HCT116 (cell line): Measurements from ENCODE around the gene PIEZO2. TPM values are rescaled to one million over a fixed set of nuclear protein-coding genes. Genes with fewer than 3 reads are reported as not detected.

Experiments
- ATAC-seq: fragments of 200-7000 bp; cut with Tn5 transposase; 2 replicates; pipeline ENCODE4 v1.9.1; 2020; ENCODE audit warnings: mild to moderate bottlenecking, moderate library complexity
- BruUV-seq: library from RNA; stranded (reverse); fragments of 400-500 nt; replicated peaks from 2 replicates; lab custom pipeline; 2021; lab: Mats Ljungman, UMichigan
- CTCF ChIA-PET: fragments of 300-600 bp; sonication (Branson Sonifier 250); formaldehyde crosslinking; loops from one replicate; lab custom pipeline; 2021; ENCODE audit warnings: antibody characterized with exemption; lab: Charles Lee
- POLR2A ChIA-PET: fragments of 300-600, 350-600 bp; sonication (Branson Sonifier 250); formaldehyde crosslinking; loops from one replicate; lab custom pipeline; 2021; ENCODE audit warnings: antibody characterized with exemption; lab: Charles Lee
- RAD21 ChIA-PET, 2 experiments: fragments of 300-600 bp; sonication (Branson Sonifier 250); formaldehyde crosslinking; loops; one replicate each; lab custom pipeline; 2023; ENCODE audit warnings: low total read pairs in 2 of 2; ENCODE audit not compliant: uncharacterized antibody in 2 of 2, unreplicated experiment in 2 of 2, low non-redundant PET in 1 of 2; lab: Charles Lee
- DNase-seq: peaks from one replicate; pipeline ENCODE4 v3.0.0-alpha.2; 2010; ENCODE audit warnings: low read depth, low spot score
- H2AFZ ChIP-seq: fragments of 200-600 bp; shearing (Covaris generic), sonication (generic); 2 replicates; pipeline ENCODE4 v1.6.1; 2017; ENCODE audit warnings: low read depth, mixed run types, mixed read lengths, antibody characterized with exemption, low read length; ENCODE audit not compliant: poor library complexity, severe bottlenecking
- H3K27ac ChIP-seq: 2 replicates; pipeline ENCODE4 v1.5.1; 2012; ENCODE audit warnings: low read depth, low read length
- H3K27me3 ChIP-seq: fragments of 200-600 bp; sonication (generic); 2 replicates; pipeline ENCODE4 v1.6.1; 2016; ENCODE audit warnings: mixed run types, low read length, mixed read lengths; ENCODE audit not compliant: insufficient read depth
- H3K36me3 ChIP-seq, 2 experiments: fragments of 200-500 bp in 1 of 2; fragments of 200-600 bp in 1 of 2; sonication (Bioruptor generic) in 1 of 2; sonication (generic) in 1 of 2; 2 replicates each; pipeline versions ENCODE4 v1.5.1 to v1.6.1; 2014 to 2016; ENCODE audit warnings: low read length in 2 of 2, inconsistent platforms in 1 of 2, mixed read lengths in 1 of 2, mixed run types in 1 of 2; ENCODE audit not compliant: insufficient read depth in 2 of 2, control insufficient read depth in 1 of 2
- H3K4me1 ChIP-seq, 2 experiments: fragments of 200-600 bp in 1 of 2; sonication (generic) in 1 of 2; 2 replicates each; pipeline versions ENCODE4 v1.5.1 to v1.6.1; 2012 to 2017; ENCODE audit warnings: low read length in 2 of 2, inconsistent platforms in 1 of 2, mild to moderate bottlenecking in 1 of 2, mixed read lengths in 1 of 2, mixed run types in 1 of 2, moderate library complexity in 1 of 2; ENCODE audit not compliant: insufficient read depth in 2 of 2, control insufficient read depth in 1 of 2
- H3K4me2 ChIP-seq: fragments of 200-600 bp; sonication (generic); 2 replicates; pipeline ENCODE4 v1.6.1; 2017; ENCODE audit warnings: mixed run types, low read length, mixed read lengths
- H3K4me3 ChIP-seq, 2 experiments: fragments of 200-600 bp in 1 of 2; sonication (generic) in 1 of 2; replicated peaks in 1 of 2; 2 replicates each; pipeline ENCODE4 v1.5.1; 2011 to 2016; ENCODE audit warnings: low read length in 2 of 2, control low read depth in 1 of 2, low read depth in 1 of 2, mild to moderate bottlenecking in 1 of 2, mixed read lengths in 1 of 2, mixed run types in 1 of 2
- H3K79me2 ChIP-seq: fragments of 200-600 bp; sonication (generic); 2 replicates; pipeline ENCODE4 v1.6.1; 2017; ENCODE audit warnings: mild to moderate bottlenecking, mixed run types, low read length, moderate library complexity, mixed read lengths; ENCODE audit not compliant: insufficient read depth
- H3K9ac ChIP-seq: fragments of 200-600 bp; sonication (generic); 2 replicates; pipeline ENCODE4 v1.6.1; 2016; ENCODE audit warnings: low read length, mixed read lengths
- H3K9me2 ChIP-seq: fragments of 200-600 bp; sonication (generic), shearing (Covaris generic); 2 replicates; pipeline ENCODE4 v1.6.1; 2017; ENCODE audit warnings: mixed run types, mild to moderate bottlenecking, moderate library complexity; ENCODE audit not compliant: insufficient read depth
- H3K9me3 ChIP-seq, 2 experiments: fragments of 200-500 bp in 1 of 2; fragments of 200-600 bp in 1 of 2; sonication (Bioruptor generic) in 1 of 2; sonication (generic) in 1 of 2; 2 replicates each; pipeline ENCODE4 v1.6.1; 2014 to 2017; ENCODE audit warnings: low read length in 2 of 2, mixed read lengths in 2 of 2, inconsistent platforms in 1 of 2, low read depth in 1 of 2, mild to moderate bottlenecking in 1 of 2, mixed run types in 1 of 2, moderate library complexity in 1 of 2; ENCODE audit not compliant: control insufficient read depth in 1 of 2, insufficient read depth in 1 of 2
- H4K20me1 ChIP-seq: fragments of 200-600 bp; sonication (generic), shearing (Covaris generic); 2 replicates; pipeline ENCODE4 v1.6.1; 2017; ENCODE audit warnings: mixed run types, mild to moderate bottlenecking, moderate library complexity; ENCODE audit not compliant: insufficient read depth
- EZH2 ChIP-seq: fragments of 200-600 bp; sonication (generic); IDR thresholded peaks from 2 replicates; pipeline ENCODE4 v1.6.1; 2017; ENCODE audit warnings: antibody characterized with exemption, mixed run types
- FOSL1 ChIP-seq: IDR thresholded peaks from 2 replicates; pipeline ENCODE4 v1.6.1; 2012; ENCODE audit warnings: low read depth
- JUND ChIP-seq: IDR thresholded peaks from 2 replicates; pipeline ENCODE4 v1.6.1; 2012
- MAX ChIP-seq: IDR thresholded peaks from 2 replicates; pipeline ENCODE4 v1.6.1; 2012
- POLR2A ChIP-seq: IDR thresholded peaks from 2 replicates; pipeline ENCODE4 v1.7.0; 2011; ENCODE audit warnings: borderline replicate concordance; ENCODE audit not compliant: insufficient read depth, insufficient read length; ENCODE audit errors: extremely low read depth
- RAD21 ChIP-seq: IDR thresholded peaks from 2 replicates; pipeline ENCODE4 v1.6.1; 2012; ENCODE audit warnings: low read depth, mild to moderate bottlenecking
- SIN3A ChIP-seq: IDR thresholded peaks from 2 replicates; pipeline ENCODE4 v1.6.1; 2012; ENCODE audit warnings: low read depth
- SP1 ChIP-seq: IDR thresholded peaks from 2 replicates; pipeline ENCODE4 v1.6.1; 2012; ENCODE audit warnings: low read depth
- TCF7L2 ChIP-seq: IDR thresholded peaks from 2 replicates; pipeline ENCODE4 v1.7.0; 2011; ENCODE audit warnings: borderline replicate concordance, inconsistent platforms; ENCODE audit not compliant: insufficient read depth, insufficient read length; ENCODE audit errors: extremely low read depth
- YY1 ChIP-seq: IDR thresholded peaks from 2 replicates; pipeline ENCODE4 v1.6.1; 2011; ENCODE audit warnings: low read length, low read depth, moderate library complexity, mild to moderate bottlenecking; ENCODE audit not compliant: insufficient replicate concordance; ENCODE audit errors: extremely low read depth
- ZNF274 ChIP-seq: fragments of 200-500 bp; sonication (Bioruptor generic); IDR thresholded peaks from 2 replicates; pipeline ENCODE4 v1.6.1; 2014; ENCODE audit warnings: mild to moderate bottlenecking, low read depth, low read length, inconsistent platforms
- intact Hi-C: fragments of 100-400 bp; cut with micrococcal nuclease; formaldehyde crosslinking; loops from 2 replicates; pipeline ENCODE4 v1.10.0; 2022
- total RNA-seq: library from RNA; stranded (reverse); gene quantifications from one replicate; pipeline ENCODE4 v1.2.1, GENCODE V29; 2021; ENCODE audit not compliant: unreplicated experiment
- TF ChIP-seq, protein P1 (sequence below): IDR thresholded peaks from 2 replicates; pipeline ENCODE4 v1.6.1; 2011; ENCODE audit warnings: mild to moderate bottlenecking, low read length, moderate library complexity; ENCODE audit not compliant: insufficient replicate concordance; ENCODE audit errors: extremely low read depth
- TF ChIP-seq, protein P2 (sequence below), 3 experiments: fragments of 200-600 bp in 1 of 3; sonication (generic) in 1 of 3; IDR thresholded peaks in 2 of 3; conservative IDR thresholded peaks in 1 of 3; 2 replicates each; pipeline ENCODE4 v1.5.1; 2012 to 2017; ENCODE audit warnings: low read depth in 2 of 3, low read length in 2 of 3, antibody characterized with exemption in 1 of 3, borderline replicate concordance in 1 of 3, control low read depth in 1 of 3, mild to moderate bottlenecking in 1 of 3, mixed read lengths in 1 of 3, mixed run types in 1 of 3, moderate library complexity in 1 of 3; ENCODE audit not compliant: insufficient read depth in 1 of 3
- TF ChIP-seq, protein P3 (sequence below): IDR thresholded peaks from 2 replicates; pipeline ENCODE4 v1.6.1; 2012; ENCODE audit warnings: low read depth

The PIEZO2 gene
- total RNA-seq, 1 experiment from 2014 or later = 0.34 TPM

- intact Hi-C loops = no loop called here
- Histone ChIP-seq H4K20me1 (no peaks in the 10 kb centered on the region), H3K27me3 (0 out of 2 replicates have a peak, but pooled peaks cover 9% of the 10 kb centered on the region), H3K9me3 (no peaks in the 10 kb centered on the region), H2AFZ (no peak overlapping the region), H3K79me2 (no peaks in the 10 kb centered on the region), H3K4me3 (no peak overlapping the region), H3K4me1 (no peaks in the 10 kb centered on the region), H3K9me2 (no peaks in the 10 kb centered on the region), H3K4me2 (no peak overlapping the region), H3K27ac (no peak overlapping the region), H3K36me3 (no peaks in the 10 kb centered on the region), H3K9ac (no peak overlapping the region)
- ChIA-PET RAD21 (no interaction called here), POLR2A (no interaction called here), CTCF (no interaction called here)
- ATAC-seq = no peak
- TF ChIP-seq ZNF274 = no peak
- no peak for TF ChIP-seq MAX
- TF ChIP-seq, protein P1, sequence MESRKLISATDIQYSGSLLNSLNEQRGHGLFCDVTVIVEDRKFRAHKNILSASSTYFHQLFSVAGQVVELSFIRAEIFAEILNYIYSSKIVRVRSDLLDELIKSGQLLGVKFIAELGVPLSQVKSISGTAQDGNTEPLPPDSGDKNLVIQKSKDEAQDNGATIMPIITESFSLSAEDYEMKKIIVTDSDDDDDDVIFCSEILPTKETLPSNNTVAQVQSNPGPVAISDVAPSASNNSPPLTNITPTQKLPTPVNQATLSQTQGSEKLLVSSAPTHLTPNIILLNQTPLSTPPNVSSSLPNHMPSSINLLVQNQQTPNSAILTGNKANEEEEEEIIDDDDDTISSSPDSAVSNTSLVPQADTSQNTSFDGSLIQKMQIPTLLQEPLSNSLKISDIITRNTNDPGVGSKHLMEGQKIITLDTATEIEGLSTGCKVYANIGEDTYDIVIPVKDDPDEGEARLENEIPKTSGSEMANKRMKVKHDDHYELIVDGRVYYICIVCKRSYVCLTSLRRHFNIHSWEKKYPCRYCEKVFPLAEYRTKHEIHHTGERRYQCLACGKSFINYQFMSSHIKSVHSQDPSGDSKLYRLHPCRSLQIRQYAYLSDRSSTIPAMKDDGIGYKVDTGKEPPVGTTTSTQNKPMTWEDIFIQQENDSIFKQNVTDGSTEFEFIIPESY = no peak
- TF ChIP-seq, protein P2, sequence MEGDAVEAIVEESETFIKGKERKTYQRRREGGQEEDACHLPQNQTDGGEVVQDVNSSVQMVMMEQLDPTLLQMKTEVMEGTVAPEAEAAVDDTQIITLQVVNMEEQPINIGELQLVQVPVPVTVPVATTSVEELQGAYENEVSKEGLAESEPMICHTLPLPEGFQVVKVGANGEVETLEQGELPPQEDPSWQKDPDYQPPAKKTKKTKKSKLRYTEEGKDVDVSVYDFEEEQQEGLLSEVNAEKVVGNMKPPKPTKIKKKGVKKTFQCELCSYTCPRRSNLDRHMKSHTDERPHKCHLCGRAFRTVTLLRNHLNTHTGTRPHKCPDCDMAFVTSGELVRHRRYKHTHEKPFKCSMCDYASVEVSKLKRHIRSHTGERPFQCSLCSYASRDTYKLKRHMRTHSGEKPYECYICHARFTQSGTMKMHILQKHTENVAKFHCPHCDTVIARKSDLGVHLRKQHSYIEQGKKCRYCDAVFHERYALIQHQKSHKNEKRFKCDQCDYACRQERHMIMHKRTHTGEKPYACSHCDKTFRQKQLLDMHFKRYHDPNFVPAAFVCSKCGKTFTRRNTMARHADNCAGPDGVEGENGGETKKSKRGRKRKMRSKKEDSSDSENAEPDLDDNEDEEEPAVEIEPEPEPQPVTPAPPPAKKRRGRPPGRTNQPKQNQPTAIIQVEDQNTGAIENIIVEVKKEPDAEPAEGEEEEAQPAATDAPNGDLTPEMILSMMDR (IDR thresholded peaks at IDR 0.05 in 2 of 3, conservative IDR thresholded peaks at IDR 0.05 in 1 of 3; ENCODE audit: borderline replicate concordance in 1 of 3, insufficient read depth in 1 of 3, low read depth in 2 of 3, low read length in 2 of 3) = no peak
- no peak for TF ChIP-seq SP1
- no peak for TF ChIP-seq FOSL1
- no peak for TF ChIP-seq YY1
- TF ChIP-seq SIN3A = no peak
- no peak for TF ChIP-seq RAD21
- TF ChIP-seq EZH2 = no peak
- TF ChIP-seq JUND = no peak
- no peak for TF ChIP-seq POLR2A
- TF ChIP-seq TCF7L2 = no peak
- TF ChIP-seq, protein P3, sequence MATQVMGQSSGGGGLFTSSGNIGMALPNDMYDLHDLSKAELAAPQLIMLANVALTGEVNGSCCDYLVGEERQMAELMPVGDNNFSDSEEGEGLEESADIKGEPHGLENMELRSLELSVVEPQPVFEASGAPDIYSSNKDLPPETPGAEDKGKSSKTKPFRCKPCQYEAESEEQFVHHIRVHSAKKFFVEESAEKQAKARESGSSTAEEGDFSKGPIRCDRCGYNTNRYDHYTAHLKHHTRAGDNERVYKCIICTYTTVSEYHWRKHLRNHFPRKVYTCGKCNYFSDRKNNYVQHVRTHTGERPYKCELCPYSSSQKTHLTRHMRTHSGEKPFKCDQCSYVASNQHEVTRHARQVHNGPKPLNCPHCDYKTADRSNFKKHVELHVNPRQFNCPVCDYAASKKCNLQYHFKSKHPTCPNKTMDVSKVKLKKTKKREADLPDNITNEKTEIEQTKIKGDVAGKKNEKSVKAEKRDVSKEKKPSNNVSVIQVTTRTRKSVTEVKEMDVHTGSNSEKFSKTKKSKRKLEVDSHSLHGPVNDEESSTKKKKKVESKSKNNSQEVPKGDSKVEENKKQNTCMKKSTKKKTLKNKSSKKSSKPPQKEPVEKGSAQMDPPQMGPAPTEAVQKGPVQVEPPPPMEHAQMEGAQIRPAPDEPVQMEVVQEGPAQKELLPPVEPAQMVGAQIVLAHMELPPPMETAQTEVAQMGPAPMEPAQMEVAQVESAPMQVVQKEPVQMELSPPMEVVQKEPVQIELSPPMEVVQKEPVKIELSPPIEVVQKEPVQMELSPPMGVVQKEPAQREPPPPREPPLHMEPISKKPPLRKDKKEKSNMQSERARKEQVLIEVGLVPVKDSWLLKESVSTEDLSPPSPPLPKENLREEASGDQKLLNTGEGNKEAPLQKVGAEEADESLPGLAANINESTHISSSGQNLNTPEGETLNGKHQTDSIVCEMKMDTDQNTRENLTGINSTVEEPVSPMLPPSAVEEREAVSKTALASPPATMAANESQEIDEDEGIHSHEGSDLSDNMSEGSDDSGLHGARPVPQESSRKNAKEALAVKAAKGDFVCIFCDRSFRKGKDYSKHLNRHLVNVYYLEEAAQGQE = no peak
- no TSS peak for BruUV-seq
- no peak for DNase-seq
These were observed 3.0 kb downstream of the PIEZO2 start for GRCh38 chr18:11146238-11146946.
